Stimulated activated CD8-positive, alpha-beta memory T cell treated with anti-CD3 and anti-CD28 coated beads, Interleukin-7, amount 100 ng/mL, for 48 hours (primary cell): Measurements from ENCODE around the gene FAM90A26.
"Not testable (repeated sequence)": the region's sequence is repeated elsewhere in the genome, so short reads cannot be mapped to it uniquely, and the experiment has no call there.

ENCODE experiments used
- DNase-seq, 2 donors: peaks; one replicate each; pipeline ENCODE4 v3.0.0-alpha.2; 2020; ENCODE audit warnings: low read depth in 1 of 2; ENCODE audit errors: extremely low read depth in 1 of 2

Gene FAM90A26

DNA sequence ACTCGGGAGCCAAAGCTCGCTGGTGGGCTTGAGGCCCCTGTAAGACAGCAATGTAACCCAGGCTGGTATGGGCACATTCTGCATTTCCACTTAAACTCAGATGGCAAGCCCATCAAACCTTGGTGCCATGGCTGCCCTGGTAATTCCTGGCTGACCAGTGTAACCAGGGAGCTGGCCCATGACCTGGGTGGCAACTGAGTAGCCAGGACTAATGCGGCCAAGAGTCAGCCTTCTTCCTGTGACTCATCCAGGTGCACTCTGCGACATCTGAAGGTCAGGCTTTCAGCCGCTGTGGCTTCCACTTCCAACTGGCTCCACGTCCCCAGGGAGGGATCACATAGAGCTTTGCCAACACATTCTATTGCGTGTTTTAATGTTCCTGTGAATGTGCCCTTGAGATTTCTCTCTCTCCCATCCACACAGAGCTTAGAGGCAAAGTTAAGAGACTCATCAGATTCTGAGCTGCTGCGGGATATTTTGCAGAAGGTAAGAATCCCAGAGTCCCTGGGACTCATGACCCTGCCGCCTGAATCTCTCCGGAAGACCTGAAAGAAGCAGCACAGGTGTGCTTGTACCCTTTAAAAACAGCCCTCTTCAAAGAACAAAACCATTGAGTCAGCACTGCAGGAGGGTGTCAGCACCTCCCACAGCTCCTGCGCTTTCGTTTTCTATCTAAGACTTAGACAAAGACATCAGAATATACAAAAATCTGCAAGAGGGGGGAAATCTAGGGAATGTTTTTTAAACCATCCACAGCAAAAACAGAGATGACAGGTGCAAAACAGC is 14.9 kb upstream of the FAM90A26 start:
- DNase-seq, result not testable (repeated sequence)

DNA sequence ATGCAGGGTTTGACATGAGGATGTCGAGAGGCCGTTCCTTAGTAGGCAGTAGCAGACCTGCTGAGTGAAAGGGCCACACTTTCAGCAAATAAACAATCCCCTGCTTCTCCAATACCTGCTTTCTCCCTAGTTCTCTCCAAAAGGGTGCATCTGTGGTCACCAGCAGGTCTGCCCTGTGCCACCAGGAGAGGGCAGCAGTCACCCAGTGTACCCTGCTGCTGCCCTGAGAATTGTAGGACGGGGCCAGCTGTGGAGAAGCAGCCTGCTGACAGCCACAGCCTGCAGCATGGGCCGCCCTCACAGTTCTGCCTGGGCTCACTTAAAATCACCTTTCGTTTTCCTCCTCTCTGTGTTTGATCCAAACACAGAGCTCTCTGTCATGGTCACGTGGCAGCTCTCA is 11.8 kb upstream of the FAM90A26 start:
- DNase-seq, result not testable (repeated sequence)

DNA sequence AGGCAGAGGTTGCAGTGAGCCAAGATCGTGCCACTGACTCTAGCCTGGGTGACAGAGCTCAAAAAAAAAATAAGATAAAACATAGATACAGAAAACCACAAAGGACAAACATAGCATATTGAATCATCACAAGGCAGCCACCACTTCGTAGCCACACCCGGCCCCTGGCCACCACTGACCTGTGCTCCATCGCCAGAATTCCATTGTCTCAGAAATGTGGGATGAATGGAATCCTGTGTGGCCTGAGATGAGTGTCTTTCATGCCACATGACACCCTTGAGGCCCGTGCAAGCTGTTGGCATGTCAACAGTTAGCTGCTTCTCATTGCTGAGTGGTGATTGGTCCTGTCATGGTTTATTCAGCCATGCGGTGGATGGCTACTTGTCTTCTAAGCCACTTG is 10.2 kb upstream of the FAM90A26 start:
- not testable (repeated sequence) for DNase-seq

DNA sequence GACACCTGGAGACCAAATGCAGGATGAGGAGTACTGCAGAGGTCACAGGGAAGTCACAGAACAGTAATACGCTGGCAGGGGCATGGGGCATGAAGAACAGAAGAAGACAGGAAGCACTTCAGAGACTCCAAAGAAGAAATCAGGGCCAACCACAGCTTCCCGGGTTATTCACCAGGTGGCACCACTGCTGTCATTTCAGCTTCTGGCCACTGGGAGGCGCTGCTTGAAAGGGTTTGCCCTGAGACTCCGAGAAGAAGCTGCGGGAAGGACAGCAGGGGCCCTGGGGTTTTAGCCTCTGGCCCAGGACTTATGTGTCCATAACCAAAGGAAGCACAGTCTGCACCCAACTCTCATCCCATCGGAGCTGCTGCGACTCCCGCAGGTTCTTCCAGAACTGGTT is 4.2 kb upstream of the FAM90A26 start:
- DNase-seq, result not testable (repeated sequence)

DNA sequence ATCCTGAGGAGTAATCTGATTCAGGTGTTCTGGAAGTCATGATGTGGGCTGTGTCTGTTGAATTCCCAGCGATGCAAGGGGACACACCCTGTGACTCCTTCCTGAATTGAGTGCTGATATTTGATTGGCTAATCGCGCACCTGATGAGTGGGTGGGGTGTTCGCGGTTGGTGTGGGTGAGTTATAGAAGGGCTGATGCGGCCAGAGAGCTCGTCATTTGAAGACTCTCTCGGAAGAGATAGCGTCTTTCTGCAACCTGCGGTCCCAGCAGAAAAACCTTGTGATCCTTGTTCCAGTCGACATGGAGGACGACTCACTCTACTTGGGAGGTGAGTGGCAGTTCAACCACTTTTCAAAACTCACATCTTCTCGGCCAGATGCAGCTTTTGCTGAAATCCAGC is 40.1 kb downstream of the FAM90A26 start, which contains the start of gene USP17L10:
USP17L10 (plus strand) TSS at position 301 of the 400 bp plus-strand sequence; CDS start at position 301, 0 bp downstream.
- DNase-seq, result not testable (repeated sequence)

DNA sequence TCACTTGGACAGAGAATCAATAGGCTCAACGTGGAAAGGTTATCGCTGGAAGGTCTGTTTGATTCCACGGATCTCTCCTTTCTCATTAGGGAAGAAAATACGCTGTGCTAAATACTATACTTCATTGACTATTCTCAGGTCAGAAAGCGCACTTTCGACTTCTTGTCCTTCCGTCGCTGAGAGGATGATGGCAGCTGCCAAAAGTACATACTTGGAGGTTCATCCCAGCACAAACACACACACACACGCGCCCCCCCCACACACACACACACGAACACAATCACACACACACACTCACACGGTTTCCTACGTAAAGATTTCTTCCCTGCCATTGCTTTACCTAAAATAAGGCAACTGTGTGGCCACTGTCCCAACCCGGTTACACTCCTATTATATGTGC is 44.5 kb downstream of the FAM90A26 start:
- not testable (repeated sequence) for DNase-seq

DNA sequence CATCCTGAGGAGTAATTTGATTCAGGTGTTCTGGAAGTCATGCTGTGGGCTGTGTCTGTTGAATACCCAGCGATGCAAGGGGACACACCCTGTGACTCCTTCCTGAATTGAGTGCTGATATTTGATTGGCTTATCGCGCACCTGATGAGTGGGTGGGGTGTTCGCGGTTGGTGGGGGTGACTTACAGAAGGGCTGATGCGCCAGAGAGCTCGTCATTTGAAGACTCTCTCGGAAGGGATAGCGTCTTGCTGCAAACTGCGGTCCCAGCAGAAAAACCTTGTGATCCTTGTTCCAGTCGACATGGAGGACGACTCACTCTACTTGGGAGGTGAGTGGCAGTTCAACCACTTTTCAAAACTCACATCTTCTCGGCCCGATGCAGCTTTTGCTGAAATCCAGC is 44.9 kb downstream of the FAM90A26 start, which contains the start of gene USP17L11:
USP17L11 (plus strand) TSS at position 301 of the 400 bp plus-strand sequence; CDS start at position 301, 0 bp downstream.
- DNase-seq, result not testable (repeated sequence)

DNA sequence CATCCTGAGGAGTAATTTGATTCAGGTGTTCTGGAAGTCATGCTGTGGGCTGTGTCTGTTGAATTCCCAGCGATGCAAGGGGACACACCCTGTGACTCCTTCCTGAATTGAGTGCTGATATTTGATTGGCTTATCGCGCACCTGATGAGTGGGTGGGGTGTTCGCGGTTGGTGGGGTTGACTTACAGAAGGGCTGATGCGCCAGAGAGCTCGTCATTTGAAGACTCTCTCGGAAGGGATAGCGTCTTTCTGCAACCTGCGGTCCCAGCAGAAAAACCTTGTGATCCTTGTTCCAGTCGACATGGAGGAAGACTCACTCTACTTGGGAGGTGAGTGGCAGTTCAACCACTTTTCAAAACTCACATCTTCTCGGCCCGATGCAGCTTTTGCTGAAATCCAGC is 49.6 kb downstream of the FAM90A26 start, which contains the start of gene USP17L12:
USP17L12 (plus strand) TSS at position 301 of the 400 bp plus-strand sequence; CDS start at position 301, 0 bp downstream.
- not testable (repeated sequence) for DNase-seq

DNA sequence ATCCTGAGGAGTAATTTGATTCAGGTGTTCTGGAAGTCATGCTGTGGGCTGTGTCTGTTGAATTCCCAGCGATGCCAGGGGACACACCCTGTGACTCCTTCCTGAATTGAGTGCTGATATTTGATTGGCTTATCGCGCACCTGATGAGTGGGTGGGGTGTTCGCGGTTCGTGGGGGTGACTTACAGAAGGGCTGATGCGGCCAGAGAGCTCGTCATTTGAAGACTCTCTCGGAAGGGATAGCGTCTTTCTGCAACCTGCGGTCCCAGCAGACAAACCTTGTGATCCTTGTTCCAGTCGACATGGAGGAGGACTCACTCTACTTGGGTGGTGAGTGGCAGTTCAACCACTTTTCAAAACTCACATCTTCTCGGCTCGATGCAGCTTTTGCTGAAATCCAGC is 54.4 kb downstream of the FAM90A26 start, which contains the start of gene USP17L13:
USP17L13 (plus strand) TSS at position 301 of the 400 bp plus-strand sequence; CDS start at position 301, 0 bp downstream.
- not testable (repeated sequence) for DNase-seq
